GM12874 (cell line): ENCODE measurements around the gene BAHD1.

Experiments used
- TF ChIP-seq, protein P1 (sequence below): IDR thresholded peaks from 2 replicates; pipeline ENCODE4 v1.5.1; 2011; ENCODE audit warnings: low read depth, mild to moderate bottlenecking, control low read depth, low read length, moderate library complexity; ENCODE audit not compliant: insufficient read depth

BAHD1 gene

DNA sequence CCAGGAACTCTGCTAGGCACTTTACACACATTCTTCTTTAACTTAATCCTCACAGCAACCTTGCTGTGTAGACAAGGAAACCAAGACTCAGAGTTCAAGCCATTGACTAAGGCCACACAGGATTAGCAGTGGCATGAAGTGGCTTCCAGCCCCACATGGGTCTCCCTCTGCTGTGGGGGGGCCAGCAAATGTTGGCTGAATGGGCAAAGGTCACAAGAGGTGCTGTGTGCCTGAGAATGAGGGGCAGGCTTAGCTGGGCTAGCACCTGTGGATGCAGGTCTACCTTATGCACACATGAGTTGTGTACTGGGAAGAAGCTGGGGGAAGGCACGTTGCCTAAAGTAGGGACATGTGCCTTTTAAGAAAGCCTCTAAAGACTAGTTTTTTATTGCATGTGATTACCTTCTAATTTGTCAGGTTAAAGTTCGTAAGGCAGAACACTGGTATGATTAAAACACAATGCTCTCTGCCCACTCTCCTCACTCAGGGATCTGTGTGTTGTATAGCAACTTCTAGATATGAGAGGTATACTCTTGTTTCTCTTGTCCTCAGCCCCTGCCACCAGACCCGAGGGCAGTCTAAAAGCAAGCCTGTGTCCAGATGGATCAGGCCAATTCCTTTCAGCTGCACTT, 10.9 kb downstream of the BAHD1 start:
- TF ChIP-seq, protein P1, sequence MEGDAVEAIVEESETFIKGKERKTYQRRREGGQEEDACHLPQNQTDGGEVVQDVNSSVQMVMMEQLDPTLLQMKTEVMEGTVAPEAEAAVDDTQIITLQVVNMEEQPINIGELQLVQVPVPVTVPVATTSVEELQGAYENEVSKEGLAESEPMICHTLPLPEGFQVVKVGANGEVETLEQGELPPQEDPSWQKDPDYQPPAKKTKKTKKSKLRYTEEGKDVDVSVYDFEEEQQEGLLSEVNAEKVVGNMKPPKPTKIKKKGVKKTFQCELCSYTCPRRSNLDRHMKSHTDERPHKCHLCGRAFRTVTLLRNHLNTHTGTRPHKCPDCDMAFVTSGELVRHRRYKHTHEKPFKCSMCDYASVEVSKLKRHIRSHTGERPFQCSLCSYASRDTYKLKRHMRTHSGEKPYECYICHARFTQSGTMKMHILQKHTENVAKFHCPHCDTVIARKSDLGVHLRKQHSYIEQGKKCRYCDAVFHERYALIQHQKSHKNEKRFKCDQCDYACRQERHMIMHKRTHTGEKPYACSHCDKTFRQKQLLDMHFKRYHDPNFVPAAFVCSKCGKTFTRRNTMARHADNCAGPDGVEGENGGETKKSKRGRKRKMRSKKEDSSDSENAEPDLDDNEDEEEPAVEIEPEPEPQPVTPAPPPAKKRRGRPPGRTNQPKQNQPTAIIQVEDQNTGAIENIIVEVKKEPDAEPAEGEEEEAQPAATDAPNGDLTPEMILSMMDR = no peak

DNA sequence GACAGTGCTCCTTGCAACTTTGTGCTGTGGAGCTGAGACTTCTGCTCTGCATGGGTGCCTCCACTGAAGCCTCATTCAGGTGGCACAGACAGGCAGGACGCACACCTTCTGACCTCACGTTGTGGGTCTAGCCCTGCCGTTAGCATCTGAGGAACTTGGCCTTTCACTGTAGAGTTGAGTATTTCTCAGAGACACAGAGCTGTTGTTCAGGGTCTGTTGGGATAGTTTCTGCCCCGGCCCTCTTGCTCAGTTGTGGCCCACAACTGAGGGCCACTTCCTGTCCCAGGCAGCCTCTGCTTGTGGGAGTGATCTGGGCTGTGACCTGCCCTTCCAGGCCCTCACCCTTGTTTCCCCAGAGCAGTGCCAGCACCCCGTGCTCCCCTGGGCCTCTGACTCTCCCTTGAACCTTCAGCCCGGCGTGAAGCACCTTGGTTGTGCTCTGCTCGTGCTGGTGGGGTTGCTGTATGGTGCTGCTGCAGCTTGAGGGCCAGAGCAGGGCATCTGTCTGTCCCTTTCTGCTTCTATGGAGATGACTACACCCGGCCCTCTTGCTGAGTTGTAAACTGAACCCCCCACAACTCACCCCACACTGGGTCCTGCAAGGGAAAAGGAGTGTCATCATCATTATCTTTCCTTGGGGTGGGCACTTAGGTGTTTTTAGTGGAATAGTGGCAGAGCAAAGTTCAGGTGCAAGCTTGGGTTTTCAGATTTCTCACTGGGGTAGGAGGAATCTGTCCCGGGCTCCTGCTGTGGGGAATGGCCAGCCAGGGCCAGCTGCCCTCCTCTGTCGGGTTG, 11.7 kb downstream of the BAHD1 start:
- TF ChIP-seq, protein P1 = no peak

DNA sequence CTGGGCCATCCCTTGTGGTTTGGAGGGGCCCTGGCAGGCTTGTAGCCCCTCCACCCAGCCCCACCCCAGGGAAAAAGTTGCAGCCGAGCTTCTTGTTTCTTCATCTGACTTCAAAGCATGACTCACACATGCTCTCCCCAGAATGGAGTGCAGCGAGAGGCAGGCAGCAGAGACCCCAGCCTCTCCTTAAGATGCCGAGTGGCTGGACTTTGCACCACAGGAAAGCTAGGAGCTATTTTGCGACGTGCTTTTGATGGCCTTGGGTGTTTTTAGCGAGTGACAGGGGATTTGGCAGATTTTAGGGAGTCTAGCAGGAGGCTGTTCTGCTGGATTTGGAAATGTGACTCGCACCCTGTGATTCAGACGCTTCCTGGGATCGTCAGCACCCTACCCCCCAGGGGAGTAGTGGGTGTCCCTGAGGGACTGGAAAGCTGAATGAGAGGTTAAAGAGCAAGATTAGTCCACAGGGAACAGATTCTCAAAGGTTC, 14.2 kb downstream of the BAHD1 start:
- TF ChIP-seq, protein P1 = no peak

DNA sequence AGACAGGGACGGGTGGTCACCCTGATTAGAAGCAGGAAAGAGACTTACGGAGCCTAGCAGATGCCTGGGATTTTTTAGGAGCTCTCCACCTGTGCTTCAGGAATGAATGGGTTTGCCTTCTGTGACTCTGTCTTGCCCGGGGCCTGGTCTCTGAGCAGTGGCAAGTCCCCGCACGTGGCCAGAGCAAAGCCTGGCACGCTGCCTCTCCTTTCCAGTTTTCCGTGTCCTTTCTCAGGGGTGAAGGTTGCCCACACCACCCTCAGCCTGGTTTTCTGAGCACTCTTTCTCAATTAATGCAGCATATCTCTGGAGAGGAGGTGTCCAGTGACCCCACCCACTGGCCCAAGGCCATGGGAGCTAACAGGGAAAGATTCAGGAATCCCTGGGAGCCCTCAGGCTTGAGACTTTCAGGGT, 15.6 kb downstream of the BAHD1 start:
- TF ChIP-seq, protein P1 = no peak

DNA sequence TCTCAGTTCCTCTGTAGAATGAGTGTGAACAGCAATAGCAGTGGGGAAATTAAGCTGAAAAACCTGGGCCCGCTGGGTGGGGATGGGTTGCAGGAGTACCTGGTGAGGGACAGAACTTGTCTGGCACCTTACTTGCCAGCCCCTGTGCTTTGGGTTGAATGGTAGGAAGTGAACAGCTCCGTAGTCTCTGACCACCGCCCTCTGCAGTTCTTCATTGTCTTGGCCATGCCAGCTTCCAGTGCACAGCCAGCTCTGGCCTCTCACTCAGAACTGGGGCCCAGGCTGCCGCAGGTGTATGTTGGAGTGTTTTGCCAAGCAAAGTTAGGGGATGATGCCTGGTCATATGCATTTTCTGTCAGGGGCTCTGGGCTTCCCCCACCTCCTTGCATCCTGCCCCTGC, 16.0 kb downstream of the BAHD1 start:
- TF ChIP-seq, protein P1 = no peak

DNA sequence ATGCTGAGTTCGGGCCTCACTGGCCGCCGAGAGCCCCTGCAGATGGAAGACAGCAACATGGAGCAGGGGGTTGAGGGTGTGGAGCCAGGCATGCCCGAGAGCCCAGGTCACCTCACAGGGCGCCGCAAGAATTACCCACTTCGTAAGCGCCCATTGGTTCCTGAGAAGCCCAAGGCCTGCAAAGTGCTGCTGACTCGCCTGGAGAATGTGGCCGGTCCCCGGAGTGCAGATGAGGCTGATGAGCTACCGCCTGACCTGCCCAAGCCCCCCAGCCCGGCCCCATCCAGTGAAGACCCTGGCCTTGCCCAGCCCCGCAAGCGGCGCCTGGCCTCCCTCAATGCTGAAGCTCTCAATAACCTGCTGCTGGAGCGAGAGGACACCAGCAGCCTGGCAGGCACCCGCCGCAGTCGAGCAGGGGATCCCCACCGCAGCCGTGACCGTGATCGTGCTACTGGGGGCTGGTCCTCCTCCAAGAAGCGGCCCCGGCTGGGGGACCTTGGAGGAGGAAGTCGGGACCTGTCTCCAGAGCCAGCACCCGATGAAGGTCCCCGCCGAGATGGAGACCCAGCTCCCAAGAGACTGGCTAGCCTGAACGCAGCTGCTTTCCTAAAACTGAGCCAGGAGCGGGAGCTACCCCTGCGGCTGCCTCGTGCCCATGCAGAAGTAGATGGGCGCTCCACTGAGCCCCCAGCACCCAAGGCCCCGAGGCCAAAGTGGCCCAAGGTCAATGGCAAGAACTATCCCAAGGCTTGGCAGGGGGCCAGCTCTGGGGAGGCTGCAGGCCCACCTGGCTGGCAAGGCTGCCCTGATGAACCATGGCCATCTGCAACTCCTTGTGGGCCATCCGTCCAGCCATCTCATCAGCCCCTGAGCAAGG, 18.0 kb downstream of the BAHD1 start:
- TF ChIP-seq, protein P1 = no peak
